HCT116 (cell line): ENCODE measurements around the gene CABLES1. TPM values are rescaled to one million over a fixed set of nuclear protein-coding genes. Genes with fewer than 3 reads are reported as not detected.

ENCODE experiments used
- ATAC-seq: fragments of 200-7000 bp; cut with Tn5 transposase; 2 replicates; pipeline ENCODE4 v1.9.1; 2020; ENCODE audit warnings: mild to moderate bottlenecking, moderate library complexity
- BruUV-seq: library from RNA; stranded (reverse); fragments of 400-500 nt; replicated peaks from 2 replicates; lab custom pipeline; 2021; lab: Mats Ljungman, UMichigan
- CTCF ChIA-PET: fragments of 300-600 bp; sonication (Branson Sonifier 250); formaldehyde crosslinking; loops from one replicate; lab custom pipeline; 2021; ENCODE audit warnings: antibody characterized with exemption; lab: Charles Lee
- POLR2A ChIA-PET: fragments of 300-600, 350-600 bp; sonication (Branson Sonifier 250); formaldehyde crosslinking; loops from one replicate; lab custom pipeline; 2021; ENCODE audit warnings: antibody characterized with exemption; lab: Charles Lee
- RAD21 ChIA-PET, 2 experiments: fragments of 300-600 bp; sonication (Branson Sonifier 250); formaldehyde crosslinking; loops; one replicate each; lab custom pipeline; 2023; ENCODE audit warnings: low total read pairs in 2 of 2; ENCODE audit not compliant: uncharacterized antibody in 2 of 2, unreplicated experiment in 2 of 2, low non-redundant PET in 1 of 2; lab: Charles Lee
- DNase-seq: peaks from one replicate; pipeline ENCODE4 v3.0.0-alpha.2; 2010; ENCODE audit warnings: low read depth, low spot score
- H2AFZ ChIP-seq: fragments of 200-600 bp; shearing (Covaris generic), sonication (generic); 2 replicates; pipeline ENCODE4 v1.6.1; 2017; ENCODE audit warnings: low read depth, mixed run types, mixed read lengths, antibody characterized with exemption, low read length; ENCODE audit not compliant: poor library complexity, severe bottlenecking
- H3K27ac ChIP-seq: 2 replicates; pipeline ENCODE4 v1.5.1; 2012; ENCODE audit warnings: low read depth, low read length
- H3K27me3 ChIP-seq: fragments of 200-600 bp; sonication (generic); 2 replicates; pipeline ENCODE4 v1.6.1; 2016; ENCODE audit warnings: mixed run types, low read length, mixed read lengths; ENCODE audit not compliant: insufficient read depth
- H3K36me3 ChIP-seq, 2 experiments: fragments of 200-500 bp in 1 of 2; fragments of 200-600 bp in 1 of 2; sonication (Bioruptor generic) in 1 of 2; sonication (generic) in 1 of 2; 2 replicates each; pipeline versions ENCODE4 v1.5.1 to v1.6.1; 2014 to 2016; ENCODE audit warnings: low read length in 2 of 2, inconsistent platforms in 1 of 2, mixed read lengths in 1 of 2, mixed run types in 1 of 2; ENCODE audit not compliant: insufficient read depth in 2 of 2, control insufficient read depth in 1 of 2
- H3K4me1 ChIP-seq, 2 experiments: fragments of 200-600 bp in 1 of 2; sonication (generic) in 1 of 2; 2 replicates each; pipeline versions ENCODE4 v1.5.1 to v1.6.1; 2012 to 2017; ENCODE audit warnings: low read length in 2 of 2, inconsistent platforms in 1 of 2, mild to moderate bottlenecking in 1 of 2, mixed read lengths in 1 of 2, mixed run types in 1 of 2, moderate library complexity in 1 of 2; ENCODE audit not compliant: insufficient read depth in 2 of 2, control insufficient read depth in 1 of 2
- H3K4me2 ChIP-seq: fragments of 200-600 bp; sonication (generic); 2 replicates; pipeline ENCODE4 v1.6.1; 2017; ENCODE audit warnings: mixed run types, low read length, mixed read lengths
- H3K4me3 ChIP-seq, 2 experiments: fragments of 200-600 bp in 1 of 2; sonication (generic) in 1 of 2; replicated peaks in 1 of 2; 2 replicates each; pipeline ENCODE4 v1.5.1; 2011 to 2016; ENCODE audit warnings: low read length in 2 of 2, control low read depth in 1 of 2, low read depth in 1 of 2, mild to moderate bottlenecking in 1 of 2, mixed read lengths in 1 of 2, mixed run types in 1 of 2
- H3K79me2 ChIP-seq: fragments of 200-600 bp; sonication (generic); 2 replicates; pipeline ENCODE4 v1.6.1; 2017; ENCODE audit warnings: mild to moderate bottlenecking, mixed run types, low read length, moderate library complexity, mixed read lengths; ENCODE audit not compliant: insufficient read depth
- H3K9ac ChIP-seq: fragments of 200-600 bp; sonication (generic); 2 replicates; pipeline ENCODE4 v1.6.1; 2016; ENCODE audit warnings: low read length, mixed read lengths
- H3K9me2 ChIP-seq: fragments of 200-600 bp; sonication (generic), shearing (Covaris generic); 2 replicates; pipeline ENCODE4 v1.6.1; 2017; ENCODE audit warnings: mixed run types, mild to moderate bottlenecking, moderate library complexity; ENCODE audit not compliant: insufficient read depth
- H3K9me3 ChIP-seq, 2 experiments: fragments of 200-500 bp in 1 of 2; fragments of 200-600 bp in 1 of 2; sonication (Bioruptor generic) in 1 of 2; sonication (generic) in 1 of 2; 2 replicates each; pipeline ENCODE4 v1.6.1; 2014 to 2017; ENCODE audit warnings: low read length in 2 of 2, mixed read lengths in 2 of 2, inconsistent platforms in 1 of 2, low read depth in 1 of 2, mild to moderate bottlenecking in 1 of 2, mixed run types in 1 of 2, moderate library complexity in 1 of 2; ENCODE audit not compliant: control insufficient read depth in 1 of 2, insufficient read depth in 1 of 2
- H4K20me1 ChIP-seq: fragments of 200-600 bp; sonication (generic), shearing (Covaris generic); 2 replicates; pipeline ENCODE4 v1.6.1; 2017; ENCODE audit warnings: mixed run types, mild to moderate bottlenecking, moderate library complexity; ENCODE audit not compliant: insufficient read depth
- CBX3 ChIP-seq: IDR thresholded peaks from 2 replicates; pipeline ENCODE4 v1.6.1; 2012; ENCODE audit warnings: low read depth
- CTCF ChIP-seq, 3 experiments: fragments of 200-600 bp in 1 of 3; sonication (generic) in 1 of 3; IDR thresholded peaks in 2 of 3; conservative IDR thresholded peaks in 1 of 3; 2 replicates each; pipeline ENCODE4 v1.5.1; 2012 to 2017; ENCODE audit warnings: low read depth in 2 of 3, low read length in 2 of 3, antibody characterized with exemption in 1 of 3, borderline replicate concordance in 1 of 3, control low read depth in 1 of 3, mild to moderate bottlenecking in 1 of 3, mixed read lengths in 1 of 3, mixed run types in 1 of 3, moderate library complexity in 1 of 3; ENCODE audit not compliant: insufficient read depth in 1 of 3
- POLR2A ChIP-seq: IDR thresholded peaks from 2 replicates; pipeline ENCODE4 v1.7.0; 2011; ENCODE audit warnings: borderline replicate concordance; ENCODE audit not compliant: insufficient read depth, insufficient read length; ENCODE audit errors: extremely low read depth
- RAD21 ChIP-seq: IDR thresholded peaks from 2 replicates; pipeline ENCODE4 v1.6.1; 2012; ENCODE audit warnings: low read depth, mild to moderate bottlenecking
- REST ChIP-seq: IDR thresholded peaks from 2 replicates; pipeline ENCODE4 v1.6.1; 2012; ENCODE audit warnings: low read depth
- YY1 ChIP-seq: IDR thresholded peaks from 2 replicates; pipeline ENCODE4 v1.6.1; 2011; ENCODE audit warnings: low read length, low read depth, moderate library complexity, mild to moderate bottlenecking; ENCODE audit not compliant: insufficient replicate concordance; ENCODE audit errors: extremely low read depth
- intact Hi-C: fragments of 100-400 bp; cut with micrococcal nuclease; formaldehyde crosslinking; loops from 2 replicates; pipeline ENCODE4 v1.10.0; 2022
- total RNA-seq: library from RNA; stranded (reverse); gene quantifications from one replicate; pipeline ENCODE4 v1.2.1, GENCODE V29; 2021; ENCODE audit not compliant: unreplicated experiment

The CABLES1 gene
- total RNA-seq, 1 experiment from 2014 or later, result 7.7 TPM

DNA sequence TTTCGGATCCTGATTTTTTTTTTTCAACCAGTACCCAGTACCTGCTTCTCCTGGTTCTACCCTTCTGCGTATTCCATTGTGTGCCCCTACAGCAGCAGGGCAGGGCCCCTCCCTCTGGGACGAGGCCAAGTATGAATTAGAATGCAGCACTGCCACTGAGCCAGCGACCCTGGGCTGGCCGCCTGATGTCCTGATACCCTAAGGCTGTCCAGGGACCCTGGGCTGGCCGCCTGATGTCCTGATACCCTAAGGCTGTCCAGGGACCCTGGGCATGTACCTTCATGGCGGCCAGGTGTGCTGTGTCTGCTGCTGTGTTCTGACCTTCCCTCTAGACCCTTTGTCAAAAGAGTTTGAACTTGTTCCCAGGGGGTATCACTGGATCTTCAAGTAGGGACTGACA, 42.9 kb downstream of the CABLES1 start:
- POLR2A ChIA-PET, result no interaction called here

DNA sequence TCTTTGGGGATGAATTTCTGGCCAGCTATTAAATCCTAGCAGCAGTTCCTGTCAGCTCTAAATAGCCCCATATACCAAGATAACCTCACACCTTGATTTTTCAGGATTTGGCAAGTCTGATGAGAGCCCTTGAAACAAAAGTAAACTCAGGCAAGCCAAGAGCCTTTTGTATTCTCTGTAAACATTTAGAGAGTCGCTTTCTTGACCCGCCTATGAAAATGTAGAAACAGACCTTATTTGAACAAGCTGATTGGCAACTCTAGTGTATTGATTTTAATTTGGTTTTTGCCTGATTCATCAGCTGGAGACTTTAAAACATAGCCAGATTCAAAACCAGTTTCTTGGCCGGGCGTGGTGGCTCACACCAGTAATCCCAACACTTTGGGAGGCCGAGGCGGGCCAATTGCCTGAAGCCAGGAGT, 43.4 kb downstream of the CABLES1 start:
- no TSS peak for BruUV-seq
- no peak for DNase-seq

More for the DNA sequence above, 42.9 kb downstream of the CABLES1 start:
- intact Hi-C loops, result no loop called here
- Histone ChIP-seq H3K79me2 (no peaks in the 10 kb centered on the region), H2AFZ (no peak overlapping the region), H3K4me1 (no peaks in the 10 kb centered on the region), H3K4me3 (no peak overlapping the region), H3K27me3 (no peaks in the 10 kb centered on the region), H3K36me3 (no peaks in the 10 kb centered on the region), H3K9me3 (no peaks in the 10 kb centered on the region), H3K9ac (no peak overlapping the region), H4K20me1 (no peaks in the 10 kb centered on the region), H3K9me2 (no peaks in the 10 kb centered on the region), H3K27ac (no peak overlapping the region), H3K4me2 (no peak overlapping the region)
- no TSS peak for BruUV-seq
- no peak for TF ChIP-seq RAD21
- no peak for TF ChIP-seq CTCF (IDR thresholded peaks at IDR 0.05 in 2 of 3, conservative IDR thresholded peaks at IDR 0.05 in 1 of 3; ENCODE audit: borderline replicate concordance in 1 of 3, insufficient read depth in 1 of 3, low read depth in 2 of 3, low read length in 2 of 3)
- no peak for TF ChIP-seq CBX3
- RAD21 ChIA-PET, result no interaction called here
- CTCF ChIA-PET, result no interaction called here
- ATAC-seq (no peak), DNase-seq (no peak)

More for the DNA sequence above, 43.4 kb downstream of the CABLES1 start:
- intact Hi-C loops, result no loop called here
- Histone ChIP-seq H3K4me2 (no peak overlapping the region), H2AFZ (no peak overlapping the region), H3K27me3 (no peaks in the 10 kb centered on the region), H3K9me3 (no peaks in the 10 kb centered on the region), H3K9ac (no peak overlapping the region), H4K20me1 (no peaks in the 10 kb centered on the region), H3K79me2 (no peaks in the 10 kb centered on the region), H3K36me3 (no peaks in the 10 kb centered on the region), H3K27ac (no peak overlapping the region), H3K4me1 (no peaks in the 10 kb centered on the region), H3K9me2 (no peaks in the 10 kb centered on the region), H3K4me3 (no peak overlapping the region)
- ATAC-seq, result no peak
- ChIA-PET CTCF (no interaction called here), POLR2A (no interaction called here), RAD21 (no interaction called here)
- TF ChIP-seq YY1, result no peak
- TF ChIP-seq REST, result no peak
- TF ChIP-seq POLR2A, result no peak
